IPS-18c (cell line): Measurements from ENCODE around the gene TEK.

Experiments
- H3K4me3 ChIP-seq: 2 replicates; pipeline ENCODE4 v1.7.0; 2013; ENCODE audit warnings: low read depth, mild to moderate bottlenecking, low read length, moderate library complexity; ENCODE audit not compliant: insufficient read depth
- H3K9me3 ChIP-seq: one replicate; pipeline ENCODE4 v1.6.1; 2013; ENCODE audit warnings: mild to moderate bottlenecking, low read length, moderate library complexity; ENCODE audit not compliant: control insufficient read depth, insufficient read depth

The TEK gene

DNA sequence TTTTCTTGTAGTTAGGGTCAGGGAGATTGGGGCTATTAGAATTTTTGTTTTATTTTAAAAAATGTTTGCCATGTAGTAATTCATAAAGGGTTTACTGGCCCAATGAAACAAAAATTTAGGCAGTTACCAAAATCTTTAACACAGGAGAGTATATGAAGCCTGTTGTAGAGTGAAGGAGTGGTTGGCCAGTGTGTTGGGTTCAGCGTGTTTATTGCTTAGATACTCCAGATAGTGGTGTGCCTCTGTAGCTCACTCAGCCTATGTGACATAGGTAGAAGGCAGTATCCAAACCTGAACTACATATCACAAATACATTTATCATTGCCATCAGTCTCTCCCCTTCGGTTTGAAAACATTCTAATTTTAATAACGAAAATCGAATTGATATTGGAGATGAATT lies 1.2 kb downstream of the TEK start:
- Histone ChIP-seq H3K9me3 (no peaks in the 10 kb centered on the region), H3K4me3 (peak overlapping the region; percentile 10; the same call in 1 of the 2 replicates)

- Histone ChIP-seq H3K4me3 (no peak overlapping the region), H3K9me3 (no peaks in the 10 kb centered on the region)
Observed at GRCh38 chr9:27112235-27112634, 3.2 kb downstream of the TEK start.

GRCh38 chr9:27117489-27118135 lies 8.6 kb downstream of the TEK start:
- Histone ChIP-seq H3K4me3 (no peak overlapping the region), H3K9me3 (peaks cover 2% of the 10 kb centered on the region)

DNA sequence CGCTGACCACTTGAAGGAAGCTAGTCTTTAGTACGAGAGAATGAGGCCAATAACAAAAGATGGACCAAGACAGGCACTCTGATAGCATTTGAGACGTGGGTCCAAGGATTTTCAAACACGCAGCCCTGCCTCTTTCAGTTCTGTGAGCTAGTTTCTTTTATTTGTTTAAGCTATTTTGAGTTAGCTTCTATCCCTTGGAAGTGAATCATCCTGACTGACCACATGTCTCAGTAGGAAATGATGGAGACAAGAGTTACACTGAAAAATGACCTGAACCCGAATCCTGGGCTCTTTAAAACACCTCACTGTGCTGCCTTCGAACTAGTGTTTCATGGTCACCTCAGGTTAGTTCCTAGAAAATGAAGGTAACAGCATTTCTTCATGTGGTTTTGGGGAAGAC lies 9.9 kb downstream of the TEK start:
- no peak overlapping the region for H3K4me3 ChIP-seq
- peaks cover 5% of the 10 kb centered on the region for H3K9me3 ChIP-seq

GRCh38 chr9:27124151-27124550 lies 15.1 kb downstream of the TEK start:
- Histone ChIP-seq H3K9me3 (peaks cover 3% of the 10 kb centered on the region), H3K4me3 (no peak overlapping the region)

DNA sequence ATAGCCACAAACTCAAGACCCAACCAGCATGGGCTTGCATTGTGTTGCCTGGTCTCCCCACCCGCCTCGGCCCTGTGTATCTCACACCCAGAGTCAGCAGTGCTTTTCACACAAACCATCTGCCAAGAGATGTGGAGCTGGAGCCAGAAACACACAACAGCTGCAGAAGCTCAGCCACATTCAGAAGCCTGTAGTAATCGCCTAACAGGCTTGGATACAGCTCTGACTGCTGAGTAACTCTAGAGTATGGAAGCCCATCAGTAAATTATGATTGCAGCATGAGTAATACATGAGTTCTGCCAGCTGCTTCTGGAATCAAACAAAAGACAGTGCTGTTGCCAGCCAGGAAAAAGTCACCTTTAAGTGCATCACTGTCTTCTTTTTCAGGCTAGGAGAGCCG lies 16.0 kb downstream of the TEK start:
- Histone ChIP-seq H3K9me3 (peaks cover 3% of the 10 kb centered on the region), H3K4me3 (no peak overlapping the region)

DNA sequence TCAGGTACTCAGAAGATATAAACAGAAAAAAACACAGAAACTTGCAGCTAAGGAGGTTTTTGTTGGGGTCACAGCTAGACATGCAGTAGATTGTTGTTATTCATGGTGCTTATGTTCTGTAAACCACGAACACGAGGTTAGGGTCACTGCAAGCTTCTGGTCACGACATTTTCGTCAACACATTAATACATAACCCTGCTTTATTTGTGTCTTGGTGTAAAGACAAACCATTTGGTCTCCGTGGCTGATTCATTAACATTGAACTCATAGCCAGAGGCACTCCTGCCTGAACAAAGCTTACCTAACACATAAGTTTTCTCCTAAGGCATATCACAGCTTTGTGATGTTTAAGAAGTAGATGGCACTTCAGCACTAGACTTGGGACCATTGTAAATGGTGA lies 16.9 kb downstream of the TEK start:
- Histone ChIP-seq H3K9me3 (peaks cover 3% of the 10 kb centered on the region), H3K4me3 (no peak overlapping the region)

GRCh38 chr9:27126670-27127069 lies 17.6 kb downstream of the TEK start:
- peaks cover 3% of the 10 kb centered on the region for H3K9me3 ChIP-seq

GRCh38 chr9:27129221-27129620 lies 20.2 kb downstream of the TEK start:
- no peak overlapping the region for H3K4me3 ChIP-seq
- H3K9me3 ChIP-seq: no peaks in the 10 kb centered on the region

More at GRCh38 chr9:27126670-27127069, 17.6 kb downstream of the TEK start:
- H3K4me3 ChIP-seq: no peak overlapping the region

DNA sequence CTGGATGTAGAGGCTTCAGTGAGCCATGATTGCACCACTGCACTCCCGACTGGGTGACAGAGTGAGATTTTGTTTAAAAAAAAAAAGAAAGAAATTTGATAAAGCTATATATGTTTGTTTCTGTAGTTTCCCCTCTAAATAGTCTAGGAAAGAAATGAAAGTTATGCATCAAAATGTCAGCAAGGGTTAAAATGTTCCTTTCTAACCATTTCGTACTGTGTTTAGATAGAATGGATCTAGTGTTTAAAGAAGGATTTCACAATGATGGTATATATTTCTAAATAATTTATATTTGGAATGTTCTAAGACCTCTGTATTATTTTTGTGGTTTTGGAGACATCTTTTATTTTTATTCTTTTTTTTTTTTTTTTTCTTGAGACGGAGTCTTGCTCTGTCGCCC lies 22.7 kb downstream of the TEK start:
- H3K9me3 ChIP-seq: no peaks in the 10 kb centered on the region

GRCh38 chr9:27133817-27134216 lies 24.8 kb downstream of the TEK start:
- Histone ChIP-seq H3K9me3 (no peaks in the 10 kb centered on the region), H3K4me3 (no peak overlapping the region)

More for the DNA sequence above, 22.7 kb downstream of the TEK start:
- no peak overlapping the region for H3K4me3 ChIP-seq

DNA sequence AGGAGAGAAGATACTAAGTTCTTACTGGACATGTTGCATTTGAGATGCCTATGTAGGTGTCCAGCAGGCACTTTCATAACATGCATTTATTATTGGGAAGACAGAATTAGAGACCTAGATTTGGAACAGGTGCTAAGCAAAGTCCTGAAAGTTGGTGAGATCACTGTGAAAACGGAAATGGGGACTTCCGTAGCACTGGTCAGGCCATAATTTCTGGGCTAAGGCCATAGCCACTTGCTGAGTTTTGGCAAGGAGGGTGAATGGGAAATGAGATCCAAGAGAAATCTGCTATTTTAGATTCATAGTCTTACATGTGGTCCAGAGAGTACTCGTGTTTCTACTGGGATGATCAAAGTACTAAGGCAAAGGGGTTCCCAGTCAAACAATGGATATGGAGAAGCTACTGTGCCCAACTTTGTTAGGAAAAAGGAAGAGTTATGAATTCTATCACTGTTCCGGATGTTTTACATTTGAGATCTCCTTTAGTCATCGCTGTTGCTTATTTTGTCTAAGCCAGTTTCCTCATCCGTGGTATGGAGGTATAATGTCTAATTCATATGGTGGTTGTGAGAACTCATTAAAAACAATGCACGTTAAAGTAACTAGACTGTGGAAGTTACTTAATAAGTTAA lies 33.4 kb downstream of the TEK start:
- H3K9me3 ChIP-seq: peaks cover 3% of the 10 kb centered on the region
- H3K4me3 ChIP-seq: no peak overlapping the region

- Histone ChIP-seq H3K9me3 (peaks cover 3% of the 10 kb centered on the region), H3K4me3 (no peak overlapping the region)
Observed at GRCh38 chr9:27145143-27145542, 36.1 kb downstream of the TEK start.

- Histone ChIP-seq H3K4me3 (no peak overlapping the region), H3K9me3 (peaks cover 3% of the 10 kb centered on the region)
Observed at GRCh38 chr9:27149651-27150050, 40.6 kb downstream of the TEK start.

DNA sequence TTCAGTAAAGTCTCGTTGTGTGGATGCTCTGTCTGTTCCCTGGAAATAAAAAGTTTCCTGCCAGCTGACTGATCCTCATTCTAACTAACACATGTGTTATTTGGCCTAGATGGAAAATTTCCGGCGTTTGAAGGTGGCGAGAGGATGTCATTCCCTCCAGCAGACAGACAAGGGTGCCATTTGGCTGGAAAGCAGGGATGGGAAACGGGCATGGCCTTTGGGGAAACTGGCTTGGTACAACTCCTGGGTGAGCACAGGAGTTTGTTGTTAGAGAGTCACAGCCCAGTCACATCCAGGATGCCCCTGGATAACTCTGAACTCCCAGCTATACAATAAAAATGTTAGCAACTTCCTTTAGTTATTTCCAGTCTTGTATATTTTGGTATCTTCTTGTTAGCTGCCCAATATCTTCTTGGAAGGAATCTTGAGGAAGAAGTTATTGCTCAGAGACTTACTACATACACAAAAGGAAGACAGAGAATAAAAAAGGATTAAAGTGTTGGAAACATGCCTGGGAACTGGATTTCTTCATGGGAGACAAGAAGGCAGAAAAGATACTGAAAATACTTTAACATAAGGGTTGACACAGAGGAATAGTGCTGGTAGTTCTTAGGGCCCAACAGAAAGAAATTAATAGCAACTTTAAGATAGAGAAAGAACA lies 41.9 kb downstream of the TEK start:
- Histone ChIP-seq H3K4me3 (no peak overlapping the region), H3K9me3 (no peaks in the 10 kb centered on the region)

DNA sequence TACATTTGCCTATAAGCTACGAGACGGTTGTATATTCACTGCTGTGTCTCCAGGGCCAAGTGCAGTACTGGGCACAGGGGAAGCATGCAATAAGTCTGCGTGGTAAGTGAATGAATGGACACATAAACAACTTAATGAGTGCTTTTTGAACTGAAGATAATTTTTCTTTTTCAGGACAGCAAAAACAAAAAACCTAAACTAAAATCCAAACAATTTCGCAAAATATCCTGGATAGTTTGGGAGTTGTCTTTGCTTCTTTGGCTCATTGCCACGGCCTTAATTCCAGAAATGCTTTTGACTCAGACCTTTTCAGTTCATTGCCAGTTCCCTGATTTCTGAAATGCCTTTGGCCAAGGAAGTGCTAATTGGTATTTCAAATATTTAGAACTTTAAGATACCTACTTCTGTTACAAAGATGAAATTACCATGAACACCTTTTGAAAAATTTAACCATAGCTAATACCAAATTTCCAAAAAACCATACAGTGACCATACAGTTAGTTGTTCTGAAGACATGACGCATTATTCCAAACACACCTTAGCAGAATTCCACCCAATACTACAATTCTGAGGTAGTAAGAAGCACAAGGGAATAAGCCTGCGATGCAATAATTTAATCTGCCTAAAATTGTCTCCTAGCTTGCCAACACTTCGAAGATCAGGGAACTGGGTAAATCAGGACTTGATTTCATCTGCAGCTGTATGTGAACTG lies 42.8 kb downstream of the TEK start:
- H3K4me3 ChIP-seq: no peak overlapping the region
- no peaks in the 10 kb centered on the region for H3K9me3 ChIP-seq

- no peaks in the 10 kb centered on the region for H3K9me3 ChIP-seq
- H3K4me3 ChIP-seq: no peak overlapping the region
Observed at GRCh38 chr9:27152405-27152718, 43.3 kb downstream of the TEK start.

GRCh38 chr9:27154908-27155307 lies 45.9 kb downstream of the TEK start:
- no peak overlapping the region for H3K4me3 ChIP-seq
- H3K9me3 ChIP-seq: no peaks in the 10 kb centered on the region
